ENCODE measurements around the gene THSD7B.
"Not testable (repeated sequence)": the region's sequence is repeated elsewhere in the genome, so short reads cannot be mapped to it uniquely, and the experiment has no call there.

The THSD7B gene

GRCh38 chr2:137298377-137298776, 533.0 kb downstream of the THSD7B start:
- no peaks in the 10 kb centered on the region for H3K27me3 ChIP-seq (ENCODE audit: control insufficient read depth in 1 of 2, insufficient read depth in 2 of 2, low read length in 2 of 2)
- no peak overlapping the region for H3K27ac ChIP-seq (ENCODE audit: low read depth, low read length)
- no peaks in the 10 kb centered on the region for H3K36me3 ChIP-seq (ENCODE audit: control insufficient read depth in 1 of 2, insufficient read depth in 2 of 2, low read length in 2 of 2)

GRCh38 chr2:137300987-137301386, 535.6 kb downstream of the THSD7B start:
- Histone ChIP-seq H3K36me3 (ENCODE audit: control insufficient read depth in 1 of 2, insufficient read depth in 2 of 2, low read length in 2 of 2) (no peaks in the 10 kb centered on the region), H3K4me1 (ENCODE audit: control insufficient read depth in 1 of 2, insufficient read depth in 2 of 2, low read length in 2 of 2) (no peaks in the 10 kb centered on the region), H3K9me3 (ENCODE audit: control insufficient read depth in 1 of 2, low read length in 2 of 2) (no peaks in the 10 kb centered on the region), H3K27ac (ENCODE audit: low read depth, low read length) (no peak overlapping the region), H3K4me3 (ENCODE audit: low read depth in 1 of 2, low read length in 2 of 2) (no peak overlapping the region), H3K27me3 (ENCODE audit: control insufficient read depth in 1 of 2, insufficient read depth in 2 of 2, low read length in 2 of 2) (no peaks in the 10 kb centered on the region), H3K9ac (ENCODE audit: low read depth in 1 of 2, low read length in 2 of 2) (no peak overlapping the region)

More at GRCh38 chr2:137298377-137298776, 533.0 kb downstream of the THSD7B start:
- no peak overlapping the region for H3K4me3 ChIP-seq (ENCODE audit: low read depth in 1 of 2, low read length in 2 of 2)
- H3K9ac ChIP-seq (ENCODE audit: low read depth in 1 of 2, low read length in 2 of 2): no peak overlapping the region
- H3K4me1 ChIP-seq (ENCODE audit: control insufficient read depth in 1 of 2, insufficient read depth in 2 of 2, low read length in 2 of 2): no peaks in the 10 kb centered on the region
- peaks cover 0 to 5% of the 10 kb centered on the region in 2 donors for H3K9me3 ChIP-seq (ENCODE audit: control insufficient read depth in 1 of 2, low read length in 2 of 2)

- Histone ChIP-seq H3K4me3 (ENCODE audit: low read depth in 1 of 2, low read length in 2 of 2) (no peak overlapping the region), H3K9ac (ENCODE audit: low read depth in 1 of 2, low read length in 2 of 2) (no peak overlapping the region), H3K36me3 (ENCODE audit: control insufficient read depth in 1 of 2, insufficient read depth in 2 of 2, low read length in 2 of 2) (no peaks in the 10 kb centered on the region), H3K4me1 (ENCODE audit: control insufficient read depth in 1 of 2, insufficient read depth in 2 of 2, low read length in 2 of 2) (no peaks in the 10 kb centered on the region), H3K9me3 (ENCODE audit: control insufficient read depth in 1 of 2, low read length in 2 of 2) (no peaks in the 10 kb centered on the region), H3K27ac (ENCODE audit: low read depth, low read length) (no peak overlapping the region), H3K27me3 (ENCODE audit: control insufficient read depth in 1 of 2, insufficient read depth in 2 of 2, low read length in 2 of 2) (no peaks in the 10 kb centered on the region)
These were observed 537.6 kb downstream of the THSD7B start for GRCh38 chr2:137302957-137303356.

GRCh38 chr2:137316075-137316474, 550.7 kb downstream of the THSD7B start:
- no peaks in the 10 kb centered on the region for H3K4me1 ChIP-seq (ENCODE audit: control insufficient read depth in 1 of 2, insufficient read depth in 2 of 2, low read length in 2 of 2)
- no peak overlapping the region for H3K4me3 ChIP-seq (ENCODE audit: low read depth in 1 of 2, low read length in 2 of 2)
- H3K9me3 ChIP-seq (ENCODE audit: control insufficient read depth in 1 of 2, low read length in 2 of 2): no peaks in the 10 kb centered on the region
- H3K27me3 ChIP-seq (ENCODE audit: control insufficient read depth in 1 of 2, insufficient read depth in 2 of 2, low read length in 2 of 2): no peaks in the 10 kb centered on the region
- H3K27ac ChIP-seq (ENCODE audit: low read depth, low read length): no peak overlapping the region
- no peaks in the 10 kb centered on the region for H3K36me3 ChIP-seq (ENCODE audit: control insufficient read depth in 1 of 2, insufficient read depth in 2 of 2, low read length in 2 of 2)
- H3K9ac ChIP-seq (ENCODE audit: low read depth in 1 of 2, low read length in 2 of 2): no peak overlapping the region

GRCh38 chr2:137321566-137321965, 556.2 kb downstream of the THSD7B start:
- H3K9me3 ChIP-seq (ENCODE audit: control insufficient read depth in 1 of 2, low read length in 2 of 2): peaks cover 0 to 3% of the 10 kb centered on the region in 2 donors
- no peaks in the 10 kb centered on the region for H3K27me3 ChIP-seq (ENCODE audit: control insufficient read depth in 1 of 2, insufficient read depth in 2 of 2, low read length in 2 of 2)
- H3K36me3 ChIP-seq (ENCODE audit: control insufficient read depth in 1 of 2, insufficient read depth in 2 of 2, low read length in 2 of 2): no peaks in the 10 kb centered on the region
- no peak overlapping the region for H3K4me3 ChIP-seq (ENCODE audit: low read depth in 1 of 2, low read length in 2 of 2)
- H3K9ac ChIP-seq (ENCODE audit: low read depth in 1 of 2, low read length in 2 of 2): no peak overlapping the region
- H3K4me1 ChIP-seq (ENCODE audit: control insufficient read depth in 1 of 2, insufficient read depth in 2 of 2, low read length in 2 of 2): no peaks in the 10 kb centered on the region
- H3K27ac ChIP-seq (ENCODE audit: low read depth, low read length): no peak overlapping the region

GRCh38 chr2:137331562-137331961, 566.2 kb downstream of the THSD7B start:
- H3K9me3 ChIP-seq (ENCODE audit: control insufficient read depth in 1 of 2, low read length in 2 of 2); H3K27ac ChIP-seq (ENCODE audit: low read depth, low read length); H3K36me3 ChIP-seq (ENCODE audit: control insufficient read depth in 1 of 2, insufficient read depth in 2 of 2, low read length in 2 of 2); H3K9ac ChIP-seq (ENCODE audit: low read depth in 1 of 2, low read length in 2 of 2); H3K4me3 ChIP-seq (ENCODE audit: low read depth in 1 of 2, low read length in 2 of 2); H3K27me3 ChIP-seq (ENCODE audit: control insufficient read depth in 1 of 2, insufficient read depth in 2 of 2, low read length in 2 of 2); H3K4me1 ChIP-seq (ENCODE audit: control insufficient read depth in 1 of 2, insufficient read depth in 2 of 2, low read length in 2 of 2): not testable (repeated sequence)

GRCh38 chr2:137333386-137334165, 568.2 kb downstream of the THSD7B start:
- Histone ChIP-seq H3K4me1 (ENCODE audit: control insufficient read depth in 1 of 2, insufficient read depth in 2 of 2, low read length in 2 of 2) (no peaks in the 10 kb centered on the region), H3K4me3 (ENCODE audit: low read depth in 1 of 2, low read length in 2 of 2) (no peak overlapping the region), H3K36me3 (ENCODE audit: control insufficient read depth in 1 of 2, insufficient read depth in 2 of 2, low read length in 2 of 2) (no peaks in the 10 kb centered on the region), H3K27ac (ENCODE audit: low read depth, low read length) (no peak overlapping the region), H3K27me3 (ENCODE audit: control insufficient read depth in 1 of 2, insufficient read depth in 2 of 2, low read length in 2 of 2) (no peaks in the 10 kb centered on the region), H3K9ac (ENCODE audit: low read depth in 1 of 2, low read length in 2 of 2) (no peak overlapping the region), H3K9me3 (ENCODE audit: control insufficient read depth in 1 of 2, low read length in 2 of 2) (no peaks in the 10 kb centered on the region)

GRCh38 chr2:137336067-137336466, 570.7 kb downstream of the THSD7B start:
- no peaks in the 10 kb centered on the region for H3K4me1 ChIP-seq (ENCODE audit: control insufficient read depth in 1 of 2, insufficient read depth in 2 of 2, low read length in 2 of 2)
- no peaks in the 10 kb centered on the region for H3K36me3 ChIP-seq (ENCODE audit: control insufficient read depth in 1 of 2, insufficient read depth in 2 of 2, low read length in 2 of 2)
- no peak overlapping the region for H3K27ac ChIP-seq (ENCODE audit: low read depth, low read length)
- H3K9ac ChIP-seq (ENCODE audit: low read depth in 1 of 2, low read length in 2 of 2): no peak overlapping the region
- no peaks in the 10 kb centered on the region for H3K9me3 ChIP-seq (ENCODE audit: control insufficient read depth in 1 of 2, low read length in 2 of 2)
- H3K27me3 ChIP-seq (ENCODE audit: control insufficient read depth in 1 of 2, insufficient read depth in 2 of 2, low read length in 2 of 2): no peaks in the 10 kb centered on the region
- H3K4me3 ChIP-seq (ENCODE audit: low read depth in 1 of 2, low read length in 2 of 2): no peak overlapping the region

- H3K36me3 ChIP-seq (ENCODE audit: control insufficient read depth in 1 of 2, insufficient read depth in 2 of 2, low read length in 2 of 2): no peaks in the 10 kb centered on the region
- H3K9ac ChIP-seq (ENCODE audit: low read depth in 1 of 2, low read length in 2 of 2): no peak overlapping the region
- H3K4me3 ChIP-seq (ENCODE audit: low read depth in 1 of 2, low read length in 2 of 2): no peak overlapping the region
- H3K27ac ChIP-seq (ENCODE audit: low read depth, low read length): no peak overlapping the region
- no peaks in the 10 kb centered on the region for H3K4me1 ChIP-seq (ENCODE audit: control insufficient read depth in 1 of 2, insufficient read depth in 2 of 2, low read length in 2 of 2)
- H3K9me3 ChIP-seq (ENCODE audit: control insufficient read depth in 1 of 2, low read length in 2 of 2): no peaks in the 10 kb centered on the region
- no peaks in the 10 kb centered on the region for H3K27me3 ChIP-seq (ENCODE audit: control insufficient read depth in 1 of 2, insufficient read depth in 2 of 2, low read length in 2 of 2)
These were observed 573.7 kb downstream of the THSD7B start for GRCh38 chr2:137339051-137339450.

- no peaks in the 10 kb centered on the region for H3K9me3 ChIP-seq (ENCODE audit: control insufficient read depth in 1 of 2, low read length in 2 of 2)
- no peaks in the 10 kb centered on the region for H3K36me3 ChIP-seq (ENCODE audit: control insufficient read depth in 1 of 2, insufficient read depth in 2 of 2, low read length in 2 of 2)
- H3K4me1 ChIP-seq (ENCODE audit: control insufficient read depth in 1 of 2, insufficient read depth in 2 of 2, low read length in 2 of 2): no peaks in the 10 kb centered on the region
- H3K4me3 ChIP-seq (ENCODE audit: low read depth in 1 of 2, low read length in 2 of 2): no peak overlapping the region
- H3K9ac ChIP-seq (ENCODE audit: low read depth in 1 of 2, low read length in 2 of 2): no peak overlapping the region
- H3K27ac ChIP-seq (ENCODE audit: low read depth, low read length): no peak overlapping the region
- H3K27me3 ChIP-seq (ENCODE audit: control insufficient read depth in 1 of 2, insufficient read depth in 2 of 2, low read length in 2 of 2): no peaks in the 10 kb centered on the region
These were observed 580.6 kb downstream of the THSD7B start for GRCh38 chr2:137345994-137346393.

Data from duodenal mucosa (tissue), 2 donors.